Right lobe of liver (tissue), 4 donors: Measurements from ENCODE around the gene RASL10A.

Experiments
- CTCF ChIP-seq, 4 donors: fragments of 200-600 bp in 3 of 4; fragments of 450-650 bp in 1 of 4; IDR thresholded peaks; one replicate each; pipeline versions ENCODE4 v1.5.1 to v1.8.0; 2016 to 2022; ENCODE audit warnings: antibody characterized with exemption in 4 of 4, mild to moderate bottlenecking in 2 of 4
- POLR2A ChIP-seq: fragments of 450-650 bp; IDR thresholded peaks from one replicate; pipeline ENCODE4 v1.6.1; 2017; ENCODE audit warnings: antibody characterized with exemption, mild to moderate bottlenecking
- donor health status: DM: no; HTN: no; CAD: no.
- donor health status: DM: no; HTN: no; CAD: no.
- donor health status: DM: no; HTN: yes; CAD: no.

GRCh38 chr22:29353286-29353685, 37.8 kb upstream of the RASL10A start:
- TF ChIP-seq POLR2A, result no peak
- no peak for TF ChIP-seq CTCF (IDR thresholded peaks at IDR 0.05)
